ENCODE data around the gene FAM50B.

- TF ChIP-seq CTCF (conservative IDR thresholded peaks at IDR 0.05) = no peak
- TF ChIP-seq ZFX (IDR thresholded peaks at IDR 0.05) = no peak
Observed at GRCh38 chr6:3813150-3813780, 35.9 kb upstream of the FAM50B start.
